Measurements from ENCODE around the gene PRELID2. TPM values are rescaled to one million over a fixed set of nuclear protein-coding genes. Genes with fewer than 3 reads are reported as not detected.
A peak's percentile ranks its signal among the peaks of the same experiment; 100 is the strongest.
"Not testable (repeated sequence)": the region's sequence is repeated elsewhere in the genome, so short reads cannot be mapped to it uniquely, and the experiment has no call there.

The PRELID2 gene
- total RNA-seq, 1 experiment from 2014 or later: 4.1 TPM

GRCh38 chr5:145853781-145854376 lies 18.7 kb upstream of the PRELID2 start:
- no peak for DNase-seq
- Histone ChIP-seq H3K4me3 (ENCODE audit: insufficient read depth, low read depth, low read length) (no peak overlapping the region), H3K36me3 (replicated peaks; ENCODE audit: control insufficient read depth, insufficient read depth, low read length) (no peaks in the 10 kb centered on the region), H3K27me3 (ENCODE audit: control insufficient read depth, insufficient read depth, low read length) (no peaks in the 10 kb centered on the region)

GRCh38 chr5:145852990-145853389 lies 17.8 kb upstream of the PRELID2 start:
- DNase-seq: no peak
- H3K27me3 ChIP-seq (ENCODE audit: control insufficient read depth, insufficient read depth, low read length): no peaks in the 10 kb centered on the region
- no peak overlapping the region for H3K4me3 ChIP-seq (ENCODE audit: insufficient read depth, low read depth, low read length)
- H3K36me3 ChIP-seq (replicated peaks; ENCODE audit: control insufficient read depth, insufficient read depth, low read length): no peaks in the 10 kb centered on the region

- Histone ChIP-seq H3K27me3 (ENCODE audit: control insufficient read depth, insufficient read depth, low read length) (no peaks in the 10 kb centered on the region), H3K36me3 (replicated peaks; ENCODE audit: control insufficient read depth, insufficient read depth, low read length) (no peaks in the 10 kb centered on the region), H3K4me3 (ENCODE audit: insufficient read depth, low read depth, low read length) (no peak overlapping the region)
- DNase-seq: no peak
Observed at GRCh38 chr5:145848854-145849253, 13.7 kb upstream of the PRELID2 start.

GRCh38 chr5:145847499-145848497 lies 12.7 kb upstream of the PRELID2 start:
- no peak for DNase-seq
- Histone ChIP-seq H3K36me3 (replicated peaks; ENCODE audit: control insufficient read depth, insufficient read depth, low read length) (no peaks in the 10 kb centered on the region), H3K4me3 (ENCODE audit: insufficient read depth, low read depth, low read length) (no peak overlapping the region), H3K27me3 (ENCODE audit: control insufficient read depth, insufficient read depth, low read length) (no peaks in the 10 kb centered on the region)

GRCh38 chr5:145846081-145846480 lies 10.9 kb upstream of the PRELID2 start:
- H3K36me3 ChIP-seq (replicated peaks; ENCODE audit: control insufficient read depth, insufficient read depth, low read length): no peaks in the 10 kb centered on the region
- no peak overlapping the region for H3K4me3 ChIP-seq (ENCODE audit: insufficient read depth, low read depth, low read length)
- no peaks in the 10 kb centered on the region for H3K27me3 ChIP-seq (ENCODE audit: control insufficient read depth, insufficient read depth, low read length)
- no peak for DNase-seq

- no peak for DNase-seq
- H3K36me3 ChIP-seq (replicated peaks; ENCODE audit: control insufficient read depth, insufficient read depth, low read length): no peaks in the 10 kb centered on the region
- no peaks in the 10 kb centered on the region for H3K27me3 ChIP-seq (ENCODE audit: control insufficient read depth, insufficient read depth, low read length)
- H3K4me3 ChIP-seq (ENCODE audit: insufficient read depth, low read depth, low read length): no peak overlapping the region
Observed at GRCh38 chr5:145841299-145841698, 6.2 kb upstream of the PRELID2 start.

- Histone ChIP-seq H3K27me3 (ENCODE audit: control insufficient read depth, insufficient read depth, low read length) (peaks cover 3% of the 10 kb centered on the region; the same call in 1 of the 2 replicates), H3K36me3 (replicated peaks; ENCODE audit: control insufficient read depth, insufficient read depth, low read length) (no peaks in the 10 kb centered on the region), H3K4me3 (ENCODE audit: insufficient read depth, low read depth, low read length) (no peak overlapping the region)
- DNase-seq: no peak
Observed at GRCh38 chr5:145840458-145841132, 5.5 kb upstream of the PRELID2 start.

GRCh38 chr5:145838276-145838675 lies 3.1 kb upstream of the PRELID2 start:
- H3K27me3 ChIP-seq (ENCODE audit: control insufficient read depth, insufficient read depth, low read length): peaks cover 11% of the 10 kb centered on the region
- no peaks in the 10 kb centered on the region for H3K36me3 ChIP-seq (replicated peaks; ENCODE audit: control insufficient read depth, insufficient read depth, low read length)
- H3K4me3 ChIP-seq (ENCODE audit: insufficient read depth, low read depth, low read length): no peak overlapping the region
- DNase-seq: no peak

GRCh38 chr5:145836241-145836640 lies 1.1 kb upstream of the PRELID2 start:
- peaks cover 11% of the 10 kb centered on the region for H3K27me3 ChIP-seq (ENCODE audit: control insufficient read depth, insufficient read depth, low read length)
- H3K36me3 ChIP-seq (replicated peaks; ENCODE audit: control insufficient read depth, insufficient read depth, low read length); H3K4me3 ChIP-seq (ENCODE audit: insufficient read depth, low read depth, low read length); DNase-seq: not testable (repeated sequence)

- H3K27me3 ChIP-seq (ENCODE audit: control insufficient read depth, insufficient read depth, low read length): peaks cover 11% of the 10 kb centered on the region
- no peaks in the 10 kb centered on the region for H3K36me3 ChIP-seq (replicated peaks; ENCODE audit: control insufficient read depth, insufficient read depth, low read length)
- no peak for DNase-seq
- peak overlapping the region; percentile 78 for H3K4me3 ChIP-seq (ENCODE audit: insufficient read depth, low read depth, low read length)
Observed at GRCh38 chr5:145835848-145836239, 702 bp upstream of the PRELID2 start.

- no peak for DNase-seq
- Histone ChIP-seq H3K36me3 (replicated peaks; ENCODE audit: control insufficient read depth, insufficient read depth, low read length) (no peaks in the 10 kb centered on the region), H3K4me3 (ENCODE audit: insufficient read depth, low read depth, low read length) (peak overlapping the region; percentile 78), H3K27me3 (ENCODE audit: control insufficient read depth, insufficient read depth, low read length) (peaks cover 11% of the 10 kb centered on the region)
Observed at GRCh38 chr5:145834554-145834916, 607 bp downstream of the PRELID2 start.

- no peak overlapping the region for H3K4me3 ChIP-seq (ENCODE audit: insufficient read depth, low read depth, low read length)
Observed at GRCh38 chr5:145833631-145834200, 1.4 kb downstream of the PRELID2 start.

GRCh38 chr5:145830594-145830993 lies 4.5 kb downstream of the PRELID2 start:
- Histone ChIP-seq H3K27me3 (ENCODE audit: control insufficient read depth, insufficient read depth, low read length) (peaks cover 8% of the 10 kb centered on the region), H3K36me3 (replicated peaks; ENCODE audit: control insufficient read depth, insufficient read depth, low read length) (no peaks in the 10 kb centered on the region), H3K4me3 (ENCODE audit: insufficient read depth, low read depth, low read length) (no peak overlapping the region)
- DNase-seq: no peak

More at GRCh38 chr5:145833631-145834200, 1.4 kb downstream of the PRELID2 start:
- Histone ChIP-seq H3K36me3 (replicated peaks; ENCODE audit: control insufficient read depth, insufficient read depth, low read length) (no peaks in the 10 kb centered on the region), H3K27me3 (ENCODE audit: control insufficient read depth, insufficient read depth, low read length) (peaks cover 11% of the 10 kb centered on the region)
- DNase-seq: no peak

- no peak for DNase-seq
- H3K4me3 ChIP-seq (ENCODE audit: insufficient read depth, low read depth, low read length): no peak overlapping the region
- H3K36me3 ChIP-seq (replicated peaks; ENCODE audit: control insufficient read depth, insufficient read depth, low read length): no peaks in the 10 kb centered on the region
- peaks cover 6% of the 10 kb centered on the region for H3K27me3 ChIP-seq (ENCODE audit: control insufficient read depth, insufficient read depth, low read length)
Observed at GRCh38 chr5:145829708-145830361, 5.3 kb downstream of the PRELID2 start.
